ENCODE measurements around the gene CANT1.
"Not testable (repeated sequence)": the region's sequence is repeated elsewhere in the genome, so short reads cannot be mapped to it uniquely, and the experiment has no call there.

The CANT1 gene

DNA sequence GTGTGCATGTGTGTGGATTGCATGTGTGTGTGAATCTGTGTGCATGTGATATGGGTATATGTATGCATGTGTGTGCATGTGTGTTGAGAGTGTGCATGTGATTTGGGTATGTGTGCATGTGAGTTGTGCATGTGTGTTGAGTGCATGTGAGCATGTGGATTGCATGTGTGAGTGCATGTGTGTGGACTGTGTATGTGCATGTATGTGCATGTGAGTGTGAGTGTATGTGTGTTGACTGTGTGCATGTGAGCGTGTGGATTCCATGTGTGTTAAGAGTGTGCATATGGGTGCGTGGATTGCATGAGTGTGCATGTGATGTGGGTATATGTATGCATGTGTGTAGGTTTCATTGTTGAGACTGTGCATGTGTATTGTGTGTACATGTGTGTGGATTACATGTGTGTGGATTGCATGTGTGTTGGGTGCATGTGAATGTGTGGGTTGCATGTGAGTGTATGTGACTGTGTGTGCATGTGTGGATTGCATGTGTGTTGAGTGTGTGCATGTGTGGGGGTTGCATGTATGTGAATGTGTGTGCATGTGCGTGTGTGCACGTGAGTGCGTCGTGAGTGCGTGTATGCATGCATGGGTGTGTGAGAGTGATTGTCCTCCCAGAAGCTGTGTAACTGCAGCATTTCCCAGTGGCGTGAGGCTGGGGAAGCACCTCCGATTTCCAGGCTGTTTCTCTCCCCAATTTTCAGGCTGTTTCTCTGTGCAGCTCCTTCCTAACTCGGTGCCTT is 33.8 kb upstream of the CANT1 start:
- DNase-seq = no peak

DNA sequence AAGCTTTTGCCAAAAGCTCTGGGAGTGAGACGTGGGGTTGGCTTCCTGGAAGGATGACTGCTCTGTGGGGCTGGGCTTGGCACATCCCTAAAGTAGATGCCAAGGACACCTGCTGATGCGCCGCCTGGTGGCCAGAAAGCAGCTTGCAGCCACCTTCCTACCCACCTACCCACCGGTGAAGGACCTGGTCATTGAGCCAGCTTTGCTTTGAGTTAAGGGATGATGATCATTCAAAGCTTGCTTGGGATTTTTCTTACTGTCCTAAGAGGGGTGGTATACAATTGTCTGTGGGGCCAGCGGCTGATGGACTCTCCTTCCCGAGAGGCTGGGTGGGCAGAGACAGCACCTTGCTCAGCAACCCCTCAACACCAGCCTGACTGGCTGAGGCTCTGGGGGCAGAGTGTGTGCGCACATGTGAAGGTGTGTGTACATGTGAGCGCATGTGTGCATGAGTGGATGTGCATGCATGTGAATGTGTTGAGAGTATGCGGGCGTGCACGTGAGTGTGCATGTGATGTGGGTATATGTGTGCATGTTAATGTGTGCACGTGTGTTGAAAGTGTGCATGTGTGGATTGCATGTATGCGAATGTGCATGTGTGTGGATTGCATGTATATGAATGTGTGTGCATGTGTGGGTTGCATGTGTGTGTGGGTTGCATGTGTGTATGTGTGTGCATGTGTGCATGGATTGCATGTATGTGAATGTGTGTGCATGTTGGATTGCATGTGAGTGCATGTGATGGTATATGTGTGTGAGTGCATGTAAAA is 33.0 kb upstream of the CANT1 start:
- DNase-seq = no peak

DNA sequence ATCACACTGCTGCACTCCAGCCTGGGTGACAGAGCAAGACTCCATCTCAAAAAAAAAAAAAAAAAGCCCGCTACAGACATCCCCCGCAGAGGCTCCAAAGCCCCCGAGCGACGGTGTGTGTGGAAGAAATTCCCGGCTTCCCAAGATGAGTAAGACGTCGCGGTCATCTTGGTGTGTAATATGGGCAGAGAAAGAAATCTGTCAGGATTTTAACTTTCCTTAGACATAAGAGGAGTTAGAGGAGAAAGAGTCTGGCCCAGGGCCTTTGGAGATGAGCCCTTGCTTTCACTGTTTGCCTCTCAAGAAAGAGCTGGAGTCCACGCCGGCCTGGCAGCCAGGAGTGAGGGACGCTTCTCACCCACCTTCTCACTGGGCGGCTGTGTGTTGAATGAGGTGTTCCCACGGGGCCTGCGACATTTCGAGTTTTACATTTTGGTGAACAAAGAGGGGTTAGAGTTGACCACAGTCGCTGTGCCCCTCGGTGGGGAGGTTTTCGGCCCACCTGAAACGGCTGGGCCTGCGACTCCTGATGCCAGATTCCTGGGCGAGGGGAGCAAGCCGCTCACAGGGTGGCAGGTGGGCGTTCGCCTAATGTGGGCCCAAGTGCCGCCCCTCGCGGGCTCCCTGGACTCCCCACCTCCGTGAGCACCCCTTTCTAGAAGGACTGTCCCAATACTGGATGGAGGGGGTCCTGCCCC is 32.3 kb upstream of the CANT1 start:
- no peak for DNase-seq

DNA sequence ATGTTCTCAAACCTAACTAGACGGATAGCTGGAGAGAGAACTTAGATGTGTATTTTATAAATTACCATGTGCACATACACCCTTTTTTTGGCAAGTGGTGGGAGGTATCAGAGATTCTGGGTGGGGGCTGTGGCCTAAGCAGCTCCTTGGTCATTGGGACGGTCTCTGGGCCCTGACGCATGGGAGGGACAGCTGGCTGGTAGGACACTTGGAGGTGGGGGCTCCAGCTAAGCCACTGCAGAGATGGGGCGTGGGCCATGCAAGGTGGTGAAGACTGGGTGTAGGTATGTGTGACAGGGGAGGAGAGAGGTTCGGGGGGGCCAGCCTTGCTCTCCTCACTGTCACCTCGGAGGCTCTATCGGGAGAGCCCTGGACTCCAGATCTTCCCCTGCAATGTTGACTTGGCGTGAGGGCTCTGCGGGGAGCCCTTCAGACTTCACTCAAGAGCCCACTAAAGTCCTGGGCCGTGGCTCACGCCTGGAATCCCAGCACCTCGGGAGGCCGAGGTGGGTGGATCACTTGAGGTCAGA is 31.5 kb upstream of the CANT1 start:
- DNase-seq = no peak

DNA sequence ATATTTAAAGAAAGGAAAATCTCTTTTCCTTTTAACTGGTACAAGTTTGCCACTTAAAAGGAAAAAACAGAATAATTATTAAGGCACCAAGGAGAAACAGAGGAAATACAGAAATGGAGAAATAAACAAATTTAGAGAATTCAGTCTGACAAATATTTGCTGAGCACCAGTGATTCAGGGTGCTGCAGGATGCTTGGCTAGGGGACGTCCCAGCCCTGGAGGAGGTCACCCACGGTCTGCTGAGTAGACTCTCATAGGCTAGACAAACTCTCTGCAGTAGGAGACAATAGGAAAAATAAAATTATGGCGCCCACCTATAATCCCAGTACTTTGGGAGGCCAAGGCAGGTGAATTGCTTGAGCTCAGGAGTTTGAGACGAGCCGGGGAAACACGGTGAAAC is 30.3 kb upstream of the CANT1 start:
- DNase-seq = no peak

DNA sequence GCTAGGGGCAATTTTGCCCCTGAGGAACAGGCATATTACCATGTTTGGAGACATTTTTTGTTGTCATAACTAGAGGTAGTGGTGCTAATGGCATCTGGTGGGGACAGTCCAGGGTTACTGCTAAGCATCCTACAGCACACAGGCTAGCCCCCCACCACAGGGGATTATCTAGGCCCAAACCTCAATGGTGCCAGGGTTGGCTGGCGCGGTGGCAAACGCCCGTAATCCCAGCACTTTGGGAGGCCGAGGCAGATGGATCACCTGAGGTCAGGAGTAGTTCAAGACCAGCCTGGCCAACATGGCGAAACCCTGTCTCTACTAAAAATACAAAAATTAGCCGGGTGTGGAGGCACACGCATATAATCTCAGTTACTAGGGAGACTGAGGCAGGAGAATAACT is 29.6 kb upstream of the CANT1 start:
- DNase-seq = no peak

DNA sequence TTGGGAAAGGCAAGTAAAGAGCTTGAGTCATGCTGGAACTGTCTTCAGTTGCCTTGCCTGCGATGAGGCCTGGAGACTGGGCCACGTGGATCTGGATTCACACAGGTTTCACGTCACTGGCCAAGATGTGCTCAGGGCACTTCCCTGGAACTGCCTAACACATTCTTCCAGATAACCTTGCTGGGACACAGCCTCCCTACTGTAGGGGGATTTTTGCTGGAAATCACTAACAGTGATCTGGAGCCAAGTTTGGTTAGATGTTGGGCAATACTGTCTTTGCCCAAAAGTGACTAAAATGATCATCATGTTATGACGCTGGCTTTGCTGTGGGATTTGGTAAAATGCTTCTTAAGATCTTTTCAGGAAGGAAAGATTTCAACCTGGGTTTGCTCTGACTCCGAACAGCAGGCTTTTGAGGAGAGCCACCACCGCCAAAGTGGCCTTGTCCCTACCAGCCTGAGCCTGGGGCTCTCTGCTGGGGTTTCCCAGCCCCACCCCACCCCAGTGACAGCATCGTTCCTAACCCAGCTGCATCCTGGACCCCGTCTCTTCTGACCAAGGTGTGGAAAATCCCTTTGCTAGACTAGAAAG is 29.1 kb upstream of the CANT1 start:
- peak in 1 of 2 donors; percentile 41 for DNase-seq

DNA sequence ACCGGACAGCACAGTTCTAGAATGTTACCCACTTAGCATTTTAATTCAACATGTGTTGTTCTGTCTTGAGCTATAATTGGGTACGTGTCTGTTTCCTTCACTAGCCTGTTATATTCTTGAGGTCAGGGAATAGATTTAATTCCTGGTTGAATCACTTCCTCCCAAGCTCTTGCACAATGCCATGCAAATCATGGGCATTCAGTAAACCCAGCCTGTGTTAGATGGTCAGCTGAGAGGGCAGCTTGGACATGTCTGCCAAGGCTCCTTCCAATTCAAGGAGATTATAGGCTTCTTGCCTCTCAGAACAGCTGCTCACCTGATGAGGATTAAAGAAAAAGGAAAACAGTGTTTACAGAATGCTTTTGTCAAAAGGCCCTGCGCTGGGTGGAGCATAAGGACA is 27.0 kb upstream of the CANT1 start:
- no peak for DNase-seq

DNA sequence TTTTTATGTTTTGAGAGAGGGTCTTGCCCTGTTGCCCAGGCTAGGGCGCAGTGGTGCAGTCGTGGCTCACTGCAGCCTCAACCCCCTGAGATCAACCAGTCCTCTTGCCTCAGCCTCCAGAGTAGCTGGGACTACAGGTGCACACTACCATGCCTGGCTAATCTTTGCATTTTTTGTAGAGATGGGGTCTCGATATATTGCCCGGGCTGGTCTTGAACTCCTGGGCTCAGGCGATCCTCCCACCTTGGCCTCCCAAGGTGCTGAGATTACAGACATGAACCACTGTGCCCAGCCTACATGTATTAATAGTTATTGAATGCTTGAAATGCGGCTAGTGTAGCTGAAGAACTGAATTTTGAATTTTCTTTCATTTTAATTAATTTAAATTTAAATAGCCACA is 26.6 kb upstream of the CANT1 start:
- DNase-seq = no peak

DNA sequence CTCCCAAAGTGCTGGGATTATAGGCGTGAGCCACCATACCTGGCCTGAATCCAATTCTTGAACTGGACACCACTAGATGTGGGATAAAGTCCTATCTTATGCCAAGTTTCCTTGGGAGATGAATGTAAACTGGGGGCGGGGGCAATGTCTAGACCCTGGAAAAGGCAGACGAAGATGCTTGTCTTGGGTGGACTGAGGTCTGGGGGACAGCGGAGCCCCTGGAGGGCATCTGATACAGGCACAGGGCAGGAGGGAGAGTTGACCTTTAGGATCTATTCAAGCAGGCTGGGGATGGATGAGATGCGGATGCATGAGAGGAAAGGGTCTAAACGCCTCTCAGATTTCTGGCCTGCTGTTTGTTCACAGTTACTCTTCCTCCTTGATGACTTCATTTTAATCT is 26.1 kb upstream of the CANT1 start:
- DNase-seq = no peak

DNA sequence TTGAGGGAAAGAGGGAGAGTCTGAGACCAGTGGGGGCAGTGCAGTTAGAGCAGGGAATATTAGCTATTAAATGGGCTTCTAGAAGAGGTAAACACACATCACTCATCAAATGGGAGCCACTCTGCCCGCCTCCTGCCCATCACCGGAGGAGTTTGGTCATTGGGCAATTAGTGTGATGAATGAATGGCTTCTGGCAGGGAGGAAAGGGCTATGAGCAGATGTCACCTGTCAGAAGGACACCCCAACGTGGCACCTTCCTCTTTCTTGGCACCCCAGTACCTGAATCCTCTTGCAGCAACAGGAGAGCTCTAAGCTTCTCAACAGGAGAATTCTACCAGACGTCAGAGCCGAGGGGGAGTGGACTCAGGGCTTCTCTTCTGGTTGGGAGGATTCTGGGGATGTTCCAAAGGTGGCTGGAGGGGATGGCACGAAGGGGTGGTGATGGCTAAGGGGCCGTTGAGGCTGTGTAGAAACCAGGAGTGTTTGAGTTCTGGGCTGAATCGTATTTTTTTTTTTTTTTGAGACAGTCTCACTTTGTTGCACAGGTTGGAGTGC is 25.4 kb upstream of the CANT1 start:
- no peak for DNase-seq

DNA sequence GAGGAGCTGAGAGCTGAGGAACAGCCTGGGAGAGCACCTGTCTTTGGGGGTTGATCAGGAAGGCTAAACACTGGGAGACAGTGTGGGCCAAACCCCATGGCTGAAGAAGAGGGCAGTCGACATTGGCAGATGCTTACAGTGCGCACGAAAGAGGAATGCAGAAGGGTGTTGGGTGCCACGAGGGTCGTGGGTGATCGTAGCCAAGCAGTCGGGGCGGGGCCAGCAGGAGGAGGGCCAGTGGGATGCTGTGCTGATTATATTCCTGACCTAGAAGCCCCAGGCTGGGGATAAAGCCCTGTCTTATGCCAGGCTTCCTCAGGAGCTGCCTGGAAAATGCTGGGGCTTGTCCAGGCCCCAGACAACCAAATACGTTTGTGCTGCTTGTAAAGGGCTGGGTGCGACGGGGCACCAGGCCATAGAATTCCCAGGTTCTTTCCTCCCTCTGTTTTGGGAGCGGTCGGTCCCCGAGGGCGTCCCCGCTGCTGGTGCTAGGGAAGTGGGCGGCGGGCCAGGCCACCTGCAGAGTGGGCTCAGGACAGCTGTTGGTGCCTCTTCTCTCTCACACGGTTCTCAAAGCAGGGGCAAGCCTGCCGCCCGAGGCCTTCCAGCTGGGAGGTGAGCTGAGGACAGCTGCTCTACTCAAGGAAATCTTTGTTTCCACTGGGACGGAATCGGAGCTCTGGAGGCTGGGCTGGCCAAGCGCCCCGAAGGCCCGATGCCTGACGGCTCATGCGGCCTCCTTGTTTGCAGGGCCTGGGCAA is 24.4 kb upstream of the CANT1 start:
- DNase-seq = no peak

DNA sequence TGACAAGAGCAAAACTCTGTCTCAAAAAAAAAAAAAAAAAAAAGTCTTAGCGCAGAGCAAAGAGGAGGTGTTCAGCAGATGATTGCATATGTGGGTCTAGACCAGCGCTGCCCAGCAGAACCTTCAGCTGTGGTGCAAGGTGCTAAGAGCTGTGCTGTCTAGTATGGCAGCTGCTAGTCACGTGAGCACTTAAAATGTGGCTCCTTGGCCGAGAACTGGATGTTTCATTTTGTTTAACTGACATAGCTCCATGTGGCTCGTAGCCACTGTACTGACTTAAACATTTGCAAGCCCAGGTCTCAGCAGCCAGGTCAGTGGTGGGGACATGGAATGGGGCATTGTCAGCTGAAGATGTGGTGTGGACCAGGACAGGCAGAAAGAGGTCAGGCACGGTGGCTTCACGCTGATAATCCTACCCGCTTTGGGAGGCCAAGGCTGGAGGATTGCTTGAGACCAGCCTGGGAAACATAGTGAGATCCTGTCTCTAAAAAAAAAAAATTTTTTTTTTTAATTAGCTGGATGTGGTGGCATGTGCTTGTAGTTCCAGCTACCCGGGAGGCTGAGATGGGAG is 23.6 kb upstream of the CANT1 start:
- DNase-seq = no peak

DNA sequence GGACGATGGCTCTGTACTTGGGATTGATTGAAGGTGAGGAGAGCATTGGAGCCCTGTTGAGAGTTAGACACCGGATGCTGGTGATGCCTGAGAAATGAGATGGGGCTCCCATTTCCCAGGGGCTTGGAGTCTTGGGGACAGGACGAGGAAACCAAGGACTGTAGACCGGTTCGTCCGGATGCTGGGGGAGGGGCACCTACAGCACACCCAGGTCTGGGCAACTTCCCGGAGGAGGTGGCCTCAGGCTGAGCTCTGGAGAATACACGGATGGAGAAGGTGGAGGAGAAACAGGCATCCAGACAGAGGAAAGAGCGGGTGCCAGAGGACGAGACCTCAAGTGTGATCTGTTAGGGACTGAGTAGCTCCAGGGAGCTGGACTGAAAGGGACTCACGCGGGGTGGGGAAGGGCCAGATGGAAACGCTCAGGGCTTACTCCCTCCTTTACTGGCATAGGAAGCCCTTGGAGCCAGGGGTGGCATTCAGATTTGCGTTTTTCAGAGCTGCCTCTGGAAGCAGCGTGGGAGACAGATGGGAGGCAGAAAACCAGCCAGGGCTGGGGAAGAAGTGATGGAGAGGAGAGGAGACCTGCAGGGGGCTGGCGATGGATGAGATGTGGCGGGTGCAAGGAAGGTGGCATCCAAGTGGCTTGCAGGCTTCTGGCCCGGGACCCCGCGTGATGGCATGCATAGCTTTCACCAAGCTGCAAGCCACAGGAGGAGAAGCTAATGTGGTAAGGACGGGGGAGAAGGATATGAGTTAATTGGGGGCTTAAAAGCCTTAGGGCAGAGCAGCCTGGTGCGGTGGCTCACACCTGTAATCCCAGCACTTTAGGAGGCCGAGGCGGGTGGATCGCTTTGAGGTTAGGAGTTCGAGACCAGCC is 22.7 kb upstream of the CANT1 start:
- DNase-seq = no peak

DNA sequence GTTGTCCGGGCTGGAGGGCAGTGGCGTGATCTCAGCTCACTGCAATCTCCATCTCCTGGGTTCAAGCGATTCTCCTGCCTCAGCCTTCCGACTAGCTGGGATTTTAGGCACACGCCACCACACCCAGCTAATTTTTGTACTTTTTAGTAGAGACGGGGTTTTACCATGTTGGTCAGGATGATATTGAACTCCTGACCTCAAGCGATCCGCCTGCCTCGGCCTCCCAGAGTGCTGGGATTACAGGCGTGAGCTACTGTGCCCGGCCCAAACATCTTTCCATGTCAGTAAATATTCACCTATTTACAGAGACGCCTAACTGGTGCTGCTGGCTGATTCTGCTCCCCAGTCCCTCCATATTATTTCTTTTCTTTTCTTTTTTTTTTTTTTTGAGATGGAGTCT is 21.1 kb upstream of the CANT1 start:
- not testable (repeated sequence) for DNase-seq

DNA sequence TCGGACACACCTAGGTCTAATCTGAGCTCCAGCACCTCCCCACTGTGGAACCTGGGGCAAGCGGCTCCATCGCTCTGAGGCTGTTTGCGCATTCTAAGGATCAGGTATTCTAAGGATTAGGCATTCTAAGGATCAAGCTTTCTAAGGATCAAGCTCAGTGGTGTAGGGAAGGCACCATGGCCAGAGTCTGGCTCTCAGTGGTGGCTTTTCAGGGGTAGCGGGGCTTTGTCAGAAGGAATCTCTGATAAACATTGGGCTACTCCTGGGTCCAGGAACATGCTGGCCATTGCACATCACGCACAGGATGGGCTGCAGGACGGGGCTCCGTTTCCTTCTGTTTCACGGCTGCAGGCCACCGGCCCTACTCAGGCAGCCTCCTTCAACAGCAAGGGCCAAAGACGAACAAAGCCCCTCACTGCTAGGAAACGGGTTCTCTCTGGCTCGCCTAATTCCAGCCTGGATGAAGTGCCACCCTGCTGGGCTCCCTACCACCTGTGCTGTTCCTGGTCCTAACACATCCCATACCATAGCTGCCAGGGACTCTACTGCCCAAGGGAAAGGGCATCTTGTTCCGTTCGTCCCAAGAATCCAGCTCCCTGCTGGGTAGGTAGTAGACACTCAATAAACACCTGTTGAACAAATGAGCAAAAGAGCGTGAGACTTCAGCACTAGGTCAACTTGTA is 19.9 kb upstream of the CANT1 start:
- no peak for DNase-seq

DNA sequence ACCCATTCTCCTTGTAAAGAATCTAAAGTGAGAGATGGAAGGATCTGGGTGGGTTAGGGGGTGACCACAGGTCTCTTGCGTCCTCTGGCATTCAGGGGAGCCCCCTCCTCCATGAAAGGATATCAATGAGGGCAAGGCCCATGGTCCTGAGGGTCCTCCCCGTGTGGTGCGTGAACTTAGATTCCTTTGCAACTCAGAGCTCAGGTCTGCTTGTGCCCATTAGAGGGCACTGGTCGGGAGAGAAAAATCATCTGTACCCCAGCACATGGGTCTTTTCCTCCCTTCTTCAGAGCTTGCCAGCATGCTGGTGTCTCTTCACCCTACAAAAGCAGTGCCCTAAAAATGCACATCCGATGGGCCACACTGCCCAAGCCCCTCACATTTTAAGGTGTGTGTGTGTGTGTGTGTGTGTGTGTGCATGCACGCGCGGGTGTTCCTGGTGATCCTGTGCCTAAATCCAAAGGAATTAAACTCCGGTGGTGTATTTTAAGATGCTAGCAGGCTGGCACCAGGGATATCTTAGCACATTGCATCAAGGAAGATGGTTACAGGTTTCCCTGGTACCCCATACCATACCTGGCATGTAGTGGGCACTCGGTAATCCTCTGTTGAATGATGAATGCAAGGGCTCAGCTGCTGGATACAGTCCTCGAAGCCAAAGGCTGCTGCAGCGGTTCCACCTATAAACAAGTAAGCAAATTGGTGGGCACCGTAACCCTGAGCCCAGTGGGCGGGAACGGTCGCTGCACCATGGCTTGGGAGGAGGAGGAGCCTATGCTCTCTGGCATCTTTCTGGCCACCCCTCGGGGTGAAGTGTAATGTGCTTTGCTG is 19.1 kb upstream of the CANT1 start:
- DNase-seq = no peak

DNA sequence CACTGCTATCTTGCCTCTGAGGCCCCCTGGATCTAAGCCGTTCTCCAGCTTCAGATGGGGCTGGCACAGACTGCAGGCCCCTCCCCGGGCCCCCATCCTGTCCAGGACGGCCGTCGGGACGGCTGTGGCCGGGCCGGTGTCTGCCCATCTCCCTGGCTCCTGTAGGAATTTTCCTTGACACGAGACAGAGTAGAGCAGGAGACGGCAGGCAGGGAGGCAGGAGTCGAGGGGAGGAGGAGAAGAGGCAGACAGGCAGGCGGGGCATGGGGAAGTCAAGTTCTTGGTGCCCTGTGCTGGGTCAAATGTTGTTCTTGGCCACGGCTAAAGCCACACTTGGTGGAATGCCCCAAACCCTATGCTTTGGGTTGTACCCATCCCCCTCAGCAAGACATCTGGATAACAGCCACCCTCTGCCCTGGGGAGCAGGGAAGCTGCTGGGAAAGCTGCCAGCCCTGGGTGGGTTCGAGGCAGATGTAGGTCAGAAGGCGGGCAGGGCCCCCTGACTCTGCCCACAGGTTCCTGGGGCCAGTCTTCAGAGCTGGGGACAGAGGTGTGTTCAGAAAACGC is 18.4 kb upstream of the CANT1 start:
- no peak for DNase-seq
